ENCODE results near the gene UBE4B. TPM values are rescaled to one million over a fixed set of nuclear protein-coding genes. Genes with fewer than 3 reads are reported as not detected.

The UBE4B gene
- total RNA-seq, 1 donor from 2014 or later: 54.8 TPM

- no peak for DNase-seq (ENCODE audit: low spot score)
- Mint-ChIP-seq H3K4me1 (ENCODE audit: unreplicated experiment) (peaks cover 28% of the 10 kb centered on the region), H3K36me3 (ENCODE audit: low read depth, unreplicated experiment) (peaks cover 3% of the 10 kb centered on the region), H3K27me3 (ENCODE audit: unreplicated experiment) (peaks cover 8% of the 10 kb centered on the region), H3K27ac (ENCODE audit: unreplicated experiment) (no peak overlapping the region), H3K4me3 (ENCODE audit: unreplicated experiment) (no peak overlapping the region), H3K9me3 (ENCODE audit: unreplicated experiment) (no peaks in the 10 kb centered on the region)
- TF ChIP-seq, protein P1, sequence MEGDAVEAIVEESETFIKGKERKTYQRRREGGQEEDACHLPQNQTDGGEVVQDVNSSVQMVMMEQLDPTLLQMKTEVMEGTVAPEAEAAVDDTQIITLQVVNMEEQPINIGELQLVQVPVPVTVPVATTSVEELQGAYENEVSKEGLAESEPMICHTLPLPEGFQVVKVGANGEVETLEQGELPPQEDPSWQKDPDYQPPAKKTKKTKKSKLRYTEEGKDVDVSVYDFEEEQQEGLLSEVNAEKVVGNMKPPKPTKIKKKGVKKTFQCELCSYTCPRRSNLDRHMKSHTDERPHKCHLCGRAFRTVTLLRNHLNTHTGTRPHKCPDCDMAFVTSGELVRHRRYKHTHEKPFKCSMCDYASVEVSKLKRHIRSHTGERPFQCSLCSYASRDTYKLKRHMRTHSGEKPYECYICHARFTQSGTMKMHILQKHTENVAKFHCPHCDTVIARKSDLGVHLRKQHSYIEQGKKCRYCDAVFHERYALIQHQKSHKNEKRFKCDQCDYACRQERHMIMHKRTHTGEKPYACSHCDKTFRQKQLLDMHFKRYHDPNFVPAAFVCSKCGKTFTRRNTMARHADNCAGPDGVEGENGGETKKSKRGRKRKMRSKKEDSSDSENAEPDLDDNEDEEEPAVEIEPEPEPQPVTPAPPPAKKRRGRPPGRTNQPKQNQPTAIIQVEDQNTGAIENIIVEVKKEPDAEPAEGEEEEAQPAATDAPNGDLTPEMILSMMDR (IDR thresholded peaks at IDR 0.05; ENCODE audit: unreplicated experiment): no peak
These were observed 28.5 kb downstream of the UBE4B start for GRCh38 chr1:10061276-10061675.

- Mint-ChIP-seq H3K4me1 (ENCODE audit: unreplicated experiment) (peaks cover 31% of the 10 kb centered on the region), H3K9me3 (ENCODE audit: unreplicated experiment) (no peaks in the 10 kb centered on the region), H3K27me3 (ENCODE audit: unreplicated experiment) (peaks cover 7% of the 10 kb centered on the region), H3K36me3 (ENCODE audit: low read depth, unreplicated experiment) (no peaks in the 10 kb centered on the region), H3K27ac (ENCODE audit: unreplicated experiment) (peak overlapping the region; percentile 79), H3K4me3 (ENCODE audit: unreplicated experiment) (no peak overlapping the region)
- peak; percentile 4 for DNase-seq (ENCODE audit: low spot score)
- TF ChIP-seq, protein P1 (IDR thresholded peaks at IDR 0.05; ENCODE audit: unreplicated experiment): no peak
These were observed 31.1 kb downstream of the UBE4B start for GRCh38 chr1:10063878-10064277.

- TF ChIP-seq, protein P1 (IDR thresholded peaks at IDR 0.05; ENCODE audit: unreplicated experiment): no peak
- Mint-ChIP-seq H3K9me3 (ENCODE audit: unreplicated experiment) (no peaks in the 10 kb centered on the region), H3K27ac (ENCODE audit: unreplicated experiment) (peak overlapping the region; percentile 91), H3K36me3 (ENCODE audit: low read depth, unreplicated experiment) (no peaks in the 10 kb centered on the region), H3K4me1 (ENCODE audit: unreplicated experiment) (peaks cover 31% of the 10 kb centered on the region), H3K4me3 (ENCODE audit: unreplicated experiment) (peak overlapping the region; percentile 47), H3K27me3 (ENCODE audit: unreplicated experiment) (peaks cover 7% of the 10 kb centered on the region)
- DNase-seq (ENCODE audit: low spot score): peak; percentile 9
These were observed 31.9 kb downstream of the UBE4B start for GRCh38 chr1:10064416-10065343.

GRCh38 chr1:10065344-10065685 lies 32.6 kb downstream of the UBE4B start:
- Mint-ChIP-seq H3K36me3 (ENCODE audit: low read depth, unreplicated experiment) (no peaks in the 10 kb centered on the region), H3K27ac (ENCODE audit: unreplicated experiment) (peak overlapping the region; percentile 91), H3K27me3 (ENCODE audit: unreplicated experiment) (peaks cover 3% of the 10 kb centered on the region), H3K9me3 (ENCODE audit: unreplicated experiment) (no peaks in the 10 kb centered on the region), H3K4me3 (ENCODE audit: unreplicated experiment) (no peak overlapping the region), H3K4me1 (ENCODE audit: unreplicated experiment) (peaks cover 24% of the 10 kb centered on the region)
- peak; percentile 7 for DNase-seq (ENCODE audit: low spot score)
- TF ChIP-seq, protein P1 (IDR thresholded peaks at IDR 0.05; ENCODE audit: unreplicated experiment): no peak

GRCh38 chr1:10065760-10066159 lies 33.0 kb downstream of the UBE4B start:
- TF ChIP-seq, protein P1 (IDR thresholded peaks at IDR 0.05; ENCODE audit: unreplicated experiment): no peak
- Mint-ChIP-seq H3K27ac (ENCODE audit: unreplicated experiment) (peak overlapping the region; percentile 78), H3K27me3 (ENCODE audit: unreplicated experiment) (peaks cover 3% of the 10 kb centered on the region), H3K36me3 (ENCODE audit: low read depth, unreplicated experiment) (no peaks in the 10 kb centered on the region), H3K4me3 (ENCODE audit: unreplicated experiment) (no peak overlapping the region), H3K9me3 (ENCODE audit: unreplicated experiment) (no peaks in the 10 kb centered on the region), H3K4me1 (ENCODE audit: unreplicated experiment) (peaks cover 24% of the 10 kb centered on the region)
- no peak for DNase-seq (ENCODE audit: low spot score)
